ENCODE results near the gene TMEM151B.
"Not testable (repeated sequence)": the region's sequence is repeated elsewhere in the genome, so short reads cannot be mapped to it uniquely, and the experiment has no call there.

The TMEM151B gene

GRCh38 chr6:44269921-44270525, at the start of gene TMEM151B:
Gene TMEM151B, plus strand, starts transcription at chr6:44270450. Its CDS starts 293 bp downstream, at chr6:44270743.
- no peak for DNase-seq

GRCh38 chr6:44220913-44221290, 49.3 kb upstream of the TMEM151B start:
- no peak for DNase-seq

- peak; percentile 91 for DNase-seq
Observed at GRCh38 chr6:44221291-44221960, 48.8 kb upstream of the TMEM151B start.

- DNase-seq: no peak
Observed at GRCh38 chr6:44221961-44222335, 48.3 kb upstream of the TMEM151B start.

- DNase-seq: no peak
Observed at GRCh38 chr6:44222486-44223318, 47.5 kb upstream of the TMEM151B start.

GRCh38 chr6:44223319-44224028, 46.8 kb upstream of the TMEM151B start, which contains the start of gene SLC29A1:
Gene SLC29A1, plus strand, starts transcription at chr6:44223595. Its CDS starts 3,719 bp downstream, at chr6:44227314.
- peak; percentile 37 for DNase-seq

- DNase-seq: no peak
Observed at GRCh38 chr6:44224029-44224964, 46.0 kb upstream of the TMEM151B start.

GRCh38 chr6:44224965-44225305, 45.3 kb upstream of the TMEM151B start:
- no peak for DNase-seq

- DNase-seq: no peak
Observed at GRCh38 chr6:44225579-44226325, 44.5 kb upstream of the TMEM151B start.

- no peak for DNase-seq
Observed at GRCh38 chr6:44226368-44227147, 43.7 kb upstream of the TMEM151B start.

GRCh38 chr6:44227148-44227793, 43.0 kb upstream of the TMEM151B start:
- DNase-seq: no peak

- no peak for DNase-seq
Observed at GRCh38 chr6:44228031-44228430, 42.2 kb upstream of the TMEM151B start.

- DNase-seq: no peak
Observed at GRCh38 chr6:44228433-44228832, 41.8 kb upstream of the TMEM151B start.

- DNase-seq: no peak
Observed at GRCh38 chr6:44228836-44229235, 41.4 kb upstream of the TMEM151B start.

- DNase-seq: no peak
Observed at GRCh38 chr6:44229376-44230033, 40.7 kb upstream of the TMEM151B start.

GRCh38 chr6:44230034-44230675, 40.1 kb upstream of the TMEM151B start:
- no peak for DNase-seq

GRCh38 chr6:44231426-44231825, 38.8 kb upstream of the TMEM151B start:
- DNase-seq: not testable (repeated sequence)

- no peak for DNase-seq
Observed at GRCh38 chr6:44232676-44233566, 37.3 kb upstream of the TMEM151B start.

Data from NCI-H446 treated with DMSO at 0.1 percent for 48 hours (cell line).